Posterior vena cava (tissue), 2 donors: ENCODE results near the gene TEX264. TPM values are rescaled to one million over a fixed set of nuclear protein-coding genes. Genes with fewer than 3 reads are reported as not detected.
"Not testable (repeated sequence)": the region's sequence is repeated elsewhere in the genome, so short reads cannot be mapped to it uniquely, and the experiment has no call there.

Experiments used
- DNase-seq: peaks from one replicate; pipeline ENCODE4 v3.0.0-alpha.2; 2020; ENCODE audit warnings: low spot score
- intact Hi-C, 2 donors: fragments of 100-400 bp; cut with DNase I; formaldehyde crosslinking; loops; one replicate each; pipeline versions ENCODE4 v1.14.1 to v1.14.2; 2022 to 2023
- long read RNA-seq, 2 donors: library from polyadenylated mRNA; unstranded; transcript quantifications; one replicate each; pipeline ENCODE4 v2.0.0, GENCODE V29; 2020 to 2021
- total RNA-seq, 2 donors: library from RNA; stranded (reverse); fragmentation: NEBNext Ultra II Directional; extraction: Animal tissue kit (Norgen Biotek cat#: 25700); gene quantifications; one replicate each; pipeline ENCODE4 v1.2.1, GENCODE V29; 2021
- donor health status: DM: yes; HTN: yes; CAD: no.
- donor health status: DM: yes; HTN: yes; CAD: no.

Gene TEX264
- total RNA-seq: 10 to 100 TPM; 17.8 to 24.8 TPM
- long read RNA-seq, donor 1, transcript TEX264-201 (5 exons, 1,340 nt): major isoform, 13 of 24 reads
- long read RNA-seq, donor 1, partial matches to known transcripts: 3 of 24 reads
- long read RNA-seq, donor 1, other reads (novel, unspliced or antisense): 2 of 24 reads
- long read RNA-seq, donor 2, transcript TEX264-215 (6 exons, 1,488 nt): minor isoform, 5 of 168 reads
- long read RNA-seq, donor 2, transcript TEX264-201 (5 exons, 1,340 nt): major isoform, 117 of 168 reads
- long read RNA-seq, donor 2, transcript TEX264-213 (4 exons, 800 nt): minor isoform, 10 of 168 reads
- long read RNA-seq, donor 2, partial matches to known transcripts: 10 of 168 reads
- long read RNA-seq, donor 2, other reads (novel, unspliced or antisense): 21 of 168 reads

GRCh38 chr3:51670823-51671733, at the start of gene TEX264:
TSS of gene TEX264 (plus strand) at chr3:51671252. CDS start at chr3:51674305, 3,053 bp downstream.
- peak; percentile 97 for DNase-seq
- intact Hi-C loops: no loop called here

- DNase-seq: no peak
- intact Hi-C loops: no loop called here
Observed at GRCh38 chr3:51622413-51622812, 48.6 kb upstream of the TEX264 start.

GRCh38 chr3:51622868-51623267, 48.2 kb upstream of the TEX264 start:
- no peak for DNase-seq
- intact Hi-C loops: no loop called here

GRCh38 chr3:51630513-51630912, 40.5 kb upstream of the TEX264 start:
- intact Hi-C loops: no loop called here
- DNase-seq: no peak

- DNase-seq: no peak
- intact Hi-C loops: no loop called here
Observed at GRCh38 chr3:51637144-51637940, 33.7 kb upstream of the TEX264 start.

- no peak for DNase-seq
- intact Hi-C loops: no loop called here
Observed at GRCh38 chr3:51637941-51638471, 33.0 kb upstream of the TEX264 start.

- DNase-seq: no peak
- intact Hi-C loops: loop anchor here in 1 of 2 donors (10.0 kb wide), 1 partner anchor 798 kb away; no protein-coding TSS in a partner anchor
Observed at GRCh38 chr3:51642462-51642861, 28.6 kb upstream of the TEX264 start.

- no peak for DNase-seq
- intact Hi-C loops: loop anchor here in 1 of 2 donors (1.0 to 10.0 kb wide), 2 partner anchors 15 to 801 kb away; no protein-coding TSS in a partner anchor
Observed at GRCh38 chr3:51646091-51646490, 25.0 kb upstream of the TEX264 start.

GRCh38 chr3:51652103-51652502, 18.9 kb upstream of the TEX264 start:
- DNase-seq, intact Hi-C loops: not testable (repeated sequence)

GRCh38 chr3:51653409-51653808, 17.6 kb upstream of the TEX264 start:
- DNase-seq, intact Hi-C loops: not testable (repeated sequence)

- intact Hi-C loops: no loop called here
- DNase-seq: no peak
Observed at GRCh38 chr3:51657234-51657633, 13.8 kb upstream of the TEX264 start.

- intact Hi-C loops: no loop called here
- no peak for DNase-seq
Observed at GRCh38 chr3:51659942-51660341, 11.1 kb upstream of the TEX264 start.

- intact Hi-C loops: no loop called here
Observed at GRCh38 chr3:51662456-51662855, 8.6 kb upstream of the TEX264 start.

GRCh38 chr3:51668756-51669155, 2.3 kb upstream of the TEX264 start:
- intact Hi-C loops: loop anchor here (5.0 kb wide), 1 partner anchor 166 kb away; the partner anchor contains the start of gene DCAF1 (in 2 of the 2)

More at GRCh38 chr3:51662456-51662855, 8.6 kb upstream of the TEX264 start:
- no peak for DNase-seq

GRCh38 chr3:51669241-51670052, 1.6 kb upstream of the TEX264 start:
- peak; percentile 94 for DNase-seq
- intact Hi-C loops: loop anchor here (5.0 kb wide), 1 partner anchor 167 kb away; the partner anchor contains the start of gene DCAF1 (in 2 of the 2)

More at GRCh38 chr3:51668756-51669155, 2.3 kb upstream of the TEX264 start:
- no peak for DNase-seq

- DNase-seq: no peak
- intact Hi-C loops: no loop called here
Observed at GRCh38 chr3:51670053-51670822, 814 bp upstream of the TEX264 start.
